ENCODE data around the gene ZNF236.

DNA sequence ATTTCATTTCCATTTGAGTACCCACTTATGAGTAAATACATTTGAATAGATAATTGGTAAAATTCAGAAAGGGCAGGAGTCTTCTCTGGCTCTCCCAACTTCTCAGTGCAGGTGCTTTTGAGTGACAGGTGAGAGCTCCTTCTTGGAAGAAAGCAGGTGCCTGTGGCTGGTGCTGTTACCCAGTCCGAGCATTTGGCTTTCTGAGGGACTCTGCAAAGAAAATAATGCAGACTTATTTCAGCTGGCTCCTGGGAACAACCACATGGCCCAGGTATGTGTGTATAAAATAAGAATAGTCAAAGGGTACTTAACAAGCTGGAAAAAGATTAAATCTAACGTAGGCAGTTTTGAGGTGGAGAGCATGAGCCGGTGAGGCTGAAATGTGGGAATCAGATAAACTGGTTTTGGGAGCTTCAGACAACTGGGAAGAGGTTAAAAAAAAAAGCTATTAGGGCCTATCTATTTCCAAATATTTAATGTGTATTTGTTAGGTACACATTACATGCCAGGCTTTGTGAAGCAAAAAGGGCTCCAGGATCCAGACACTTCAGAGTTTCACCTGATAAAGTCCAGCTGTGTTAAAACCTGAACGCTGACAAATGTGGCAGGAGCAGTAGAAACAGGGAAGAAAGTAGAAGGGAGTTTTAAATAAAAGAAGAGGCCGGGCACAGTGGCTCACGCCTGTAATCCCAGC, 20.6 kb downstream of the ZNF236 start:
- TF ChIP-seq, protein P1, sequence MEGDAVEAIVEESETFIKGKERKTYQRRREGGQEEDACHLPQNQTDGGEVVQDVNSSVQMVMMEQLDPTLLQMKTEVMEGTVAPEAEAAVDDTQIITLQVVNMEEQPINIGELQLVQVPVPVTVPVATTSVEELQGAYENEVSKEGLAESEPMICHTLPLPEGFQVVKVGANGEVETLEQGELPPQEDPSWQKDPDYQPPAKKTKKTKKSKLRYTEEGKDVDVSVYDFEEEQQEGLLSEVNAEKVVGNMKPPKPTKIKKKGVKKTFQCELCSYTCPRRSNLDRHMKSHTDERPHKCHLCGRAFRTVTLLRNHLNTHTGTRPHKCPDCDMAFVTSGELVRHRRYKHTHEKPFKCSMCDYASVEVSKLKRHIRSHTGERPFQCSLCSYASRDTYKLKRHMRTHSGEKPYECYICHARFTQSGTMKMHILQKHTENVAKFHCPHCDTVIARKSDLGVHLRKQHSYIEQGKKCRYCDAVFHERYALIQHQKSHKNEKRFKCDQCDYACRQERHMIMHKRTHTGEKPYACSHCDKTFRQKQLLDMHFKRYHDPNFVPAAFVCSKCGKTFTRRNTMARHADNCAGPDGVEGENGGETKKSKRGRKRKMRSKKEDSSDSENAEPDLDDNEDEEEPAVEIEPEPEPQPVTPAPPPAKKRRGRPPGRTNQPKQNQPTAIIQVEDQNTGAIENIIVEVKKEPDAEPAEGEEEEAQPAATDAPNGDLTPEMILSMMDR (IDR thresholded peaks at IDR 0.05) = no peak
- no peak for TF ChIP-seq POLR2A (IDR thresholded peaks at IDR 0.05)
